GM12892 (cell line): ENCODE results near the gene NR1H4.

Experiments used
- DNase-seq: peaks from one replicate; pipeline ENCODE4 v3.0.0; 2011; ENCODE audit not compliant: insufficient read length
- FAIRE-seq: peaks from 2 replicates; lab custom pipeline; 2011; peaks lifted over from hg19 to GRCh38; lab: Jason Lieb, UNC
- POLR2A ChIP-seq: IDR thresholded peaks from 2 replicates; pipeline ENCODE4 v1.6.1; 2011; ENCODE audit warnings: low read depth, low read length, control low read depth
- POLR2AphosphoS5 ChIP-seq: IDR thresholded peaks from 2 replicates; pipeline ENCODE4 v1.6.1; 2011; ENCODE audit warnings: low read depth, low read length, control low read depth
- TAF1 ChIP-seq: IDR thresholded peaks from 2 replicates; pipeline ENCODE4 v1.6.1; 2011; ENCODE audit warnings: low read depth, mild to moderate bottlenecking, control low read depth, low read length, borderline replicate concordance

NR1H4 gene

GRCh38 chr12:100447381-100447780 lies 26.3 kb upstream of the NR1H4 start:
- DNase-seq (no peak), FAIRE-seq (no peak)
- TF ChIP-seq POLR2AphosphoS5 (no peak), POLR2A (no peak), TAF1 (no peak)

GRCh38 chr12:100448656-100449055 lies 25.0 kb upstream of the NR1H4 start:
- no peak for TF ChIP-seq POLR2AphosphoS5
- TF ChIP-seq POLR2A, result no peak
- no peak for TF ChIP-seq TAF1
- FAIRE-seq (no peak), DNase-seq (no peak)

DNA sequence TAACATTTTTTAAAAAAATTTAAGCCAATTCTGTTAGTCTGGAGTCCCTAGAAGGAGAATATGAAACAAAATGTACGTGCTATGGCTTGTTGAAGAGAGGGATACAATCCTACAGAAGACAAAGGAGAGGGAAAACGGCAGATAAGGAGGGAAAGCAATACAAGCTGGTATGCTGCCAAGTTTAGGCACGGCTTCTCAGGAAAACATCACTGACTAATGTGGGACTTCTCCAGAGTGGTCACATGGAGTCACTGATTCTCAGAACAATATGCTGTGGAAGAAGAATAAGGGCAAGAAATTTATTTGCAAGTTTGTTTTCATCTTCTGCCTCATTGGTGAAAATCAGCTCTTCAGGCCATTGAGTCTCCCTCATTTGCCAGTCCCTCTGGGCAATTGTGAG lies 22.9 kb upstream of the NR1H4 start:
- DNase-seq (no peak), FAIRE-seq (no peak)
- TF ChIP-seq TAF1, result no peak
- TF ChIP-seq POLR2A, result no peak
- TF ChIP-seq POLR2AphosphoS5, result no peak

GRCh38 chr12:100453951-100454350 lies 19.7 kb upstream of the NR1H4 start:
- no peak for FAIRE-seq
- no peak for DNase-seq
- TF ChIP-seq POLR2AphosphoS5 (no peak), TAF1 (no peak), POLR2A (no peak)

- TF ChIP-seq POLR2A (no peak), TAF1 (no peak), POLR2AphosphoS5 (no peak)
- FAIRE-seq (no peak), DNase-seq (no peak)
These were observed 17.8 kb upstream of the NR1H4 start for GRCh38 chr12:100455896-100456295.

DNA sequence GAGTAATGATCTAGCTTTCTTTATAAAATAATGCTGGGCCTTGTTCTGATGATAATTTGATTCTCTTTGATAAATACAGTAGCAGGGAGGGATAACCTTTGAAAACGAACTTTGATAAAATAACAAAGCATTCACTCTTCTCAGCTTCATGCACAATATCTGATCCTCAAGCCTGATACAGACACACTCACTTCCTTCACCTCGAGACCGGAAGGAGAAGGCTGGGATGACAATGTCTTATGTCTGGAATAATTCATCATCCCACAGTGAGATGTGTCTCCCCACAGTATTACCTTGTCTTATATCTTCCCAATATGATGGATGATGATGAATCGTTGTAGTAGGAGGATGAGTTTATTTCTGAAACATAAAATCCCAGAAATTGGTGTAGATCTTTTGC lies 15.5 kb upstream of the NR1H4 start:
- no peak for FAIRE-seq
- no peak for DNase-seq
- TF ChIP-seq POLR2A, result no peak
- no peak for TF ChIP-seq TAF1
- TF ChIP-seq POLR2AphosphoS5, result no peak

GRCh38 chr12:100460702-100461101 lies 13.0 kb upstream of the NR1H4 start:
- DNase-seq (no peak), FAIRE-seq (no peak)
- TF ChIP-seq POLR2AphosphoS5 (no peak), POLR2A (no peak), TAF1 (no peak)

GRCh38 chr12:100461330-100461973 lies 12.2 kb upstream of the NR1H4 start:
- FAIRE-seq (no peak), DNase-seq (no peak)
- TF ChIP-seq TAF1, result no peak
- TF ChIP-seq POLR2A, result no peak
- TF ChIP-seq POLR2AphosphoS5, result no peak

- no peak for TF ChIP-seq POLR2A
- DNase-seq (no peak), FAIRE-seq (no peak)
These were observed 10.0 kb upstream of the NR1H4 start for GRCh38 chr12:100463661-100464060.

DNA sequence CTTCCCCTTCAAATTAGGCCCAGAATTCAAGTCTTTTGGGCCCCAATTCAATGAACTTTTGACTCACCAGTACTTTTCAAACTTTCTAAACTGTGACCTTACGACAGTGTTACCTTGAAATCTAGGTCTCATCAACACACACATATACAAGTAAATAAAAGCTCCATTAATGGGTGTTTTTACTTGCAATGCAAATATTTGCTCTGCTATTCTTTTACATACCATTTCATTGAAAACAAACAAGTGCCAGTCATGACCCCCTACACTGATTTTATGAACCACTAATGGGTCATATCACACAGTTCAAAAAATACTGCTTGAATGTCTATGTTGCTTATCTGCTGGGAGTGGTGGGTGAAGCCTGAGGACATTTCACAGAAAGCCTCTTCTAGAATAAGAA lies 9.1 kb upstream of the NR1H4 start:
- no peak for DNase-seq

DNA sequence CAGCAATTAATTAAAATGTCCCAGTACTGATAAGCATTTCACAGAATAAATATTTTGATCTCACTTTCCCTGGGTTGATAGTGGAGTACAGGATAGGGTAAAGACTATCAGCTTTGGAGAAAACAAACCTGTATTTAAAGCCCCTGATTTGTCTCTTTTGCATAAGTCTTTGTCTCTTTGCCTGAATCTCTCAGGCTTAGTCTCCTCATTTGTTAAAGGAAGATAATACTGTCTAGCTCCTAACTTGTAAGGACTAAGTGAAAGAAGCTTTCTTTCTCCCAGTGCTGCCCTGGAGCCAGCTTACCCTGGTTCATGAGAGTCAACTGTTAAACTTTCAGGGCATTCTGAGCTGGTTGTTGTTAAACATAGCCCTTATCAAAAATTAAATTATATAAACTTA lies 5.5 kb upstream of the NR1H4 start:
- FAIRE-seq, result no peak
- TF ChIP-seq TAF1, result no peak
- no peak for TF ChIP-seq POLR2A
- TF ChIP-seq POLR2AphosphoS5, result no peak

More for the DNA sequence above, 9.1 kb upstream of the NR1H4 start:
- TF ChIP-seq POLR2A (no peak), POLR2AphosphoS5 (no peak), TAF1 (no peak)
- no peak for FAIRE-seq

GRCh38 chr12:100472325-100472724 lies 1.3 kb upstream of the NR1H4 start:
- DNase-seq (no peak), FAIRE-seq (no peak)
- TF ChIP-seq TAF1, result no peak
- TF ChIP-seq POLR2A, result no peak
- no peak for TF ChIP-seq POLR2AphosphoS5

More for the DNA sequence above, 5.5 kb upstream of the NR1H4 start:
- no peak for DNase-seq

DNA sequence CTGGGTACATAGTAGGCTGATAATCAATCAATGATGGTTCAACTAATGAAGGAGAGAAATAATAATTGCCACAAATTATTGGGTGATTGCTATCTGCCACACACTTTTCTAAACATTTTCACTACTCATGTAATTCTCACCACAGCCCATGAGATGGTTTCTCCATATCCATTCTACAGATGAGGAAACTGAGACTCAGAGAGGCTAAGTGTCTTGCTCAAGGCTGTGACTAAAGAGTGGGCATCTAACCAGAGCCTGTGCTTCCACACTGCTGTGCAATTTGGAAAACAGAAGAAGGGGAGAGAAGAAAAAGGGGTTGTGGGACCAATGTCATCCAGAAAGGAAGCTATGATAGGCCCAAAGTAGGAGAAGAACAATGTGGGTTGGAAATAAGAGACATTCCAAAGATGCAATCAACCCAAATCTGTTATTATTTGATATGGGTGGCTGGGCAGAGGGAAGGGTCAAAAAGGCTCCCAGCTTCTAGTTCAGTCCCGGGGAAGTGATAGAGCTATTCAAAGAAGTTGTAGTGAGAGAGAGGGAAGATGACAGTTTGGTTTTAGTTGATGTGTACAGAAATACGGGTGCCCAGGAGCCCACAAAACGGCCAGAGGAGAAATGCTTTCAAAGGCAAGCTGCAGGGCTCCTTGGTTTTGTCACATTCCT lies 483 bp upstream of the NR1H4 start:
- TF ChIP-seq POLR2A (no peak), POLR2AphosphoS5 (no peak), TAF1 (no peak)
- DNase-seq (no peak), FAIRE-seq (no peak)
